SK-N-SH (cell line): ENCODE results near the gene FAM83F.

Experiments
- GABPA ChIP-seq: IDR thresholded peaks from 2 replicates; pipeline ENCODE4 v1.4.0; 2012; ENCODE audit warnings: low read depth, mild to moderate bottlenecking
- RAD21 ChIP-seq: IDR thresholded peaks from 2 replicates; pipeline ENCODE4 v1.6.1; 2012; ENCODE audit warnings: mild to moderate bottlenecking, low read length
- SMC3 ChIP-seq: IDR thresholded peaks from 2 replicates; pipeline ENCODE4 v1.6.1; 2012; ENCODE audit warnings: low read depth, low read length, improper control_type of control experiment
- TAF1 ChIP-seq: IDR thresholded peaks from 2 replicates; pipeline ENCODE4 v1.6.1; 2012; ENCODE audit warnings: low read depth, mild to moderate bottlenecking, low read length, moderate library complexity, borderline replicate concordance
- TF ChIP-seq, protein P1 (sequence below): fragments of 200-600 bp; sonication (generic); IDR thresholded peaks from 2 replicates; pipeline ENCODE4 v1.6.1; 2017; ENCODE audit warnings: antibody characterized with exemption, mild to moderate bottlenecking, moderate library complexity
- TF ChIP-seq, protein P2 (sequence below): IDR thresholded peaks from 2 replicates; pipeline ENCODE4 v1.4.0; 2012; ENCODE audit warnings: low read depth, borderline replicate concordance

DNA sequence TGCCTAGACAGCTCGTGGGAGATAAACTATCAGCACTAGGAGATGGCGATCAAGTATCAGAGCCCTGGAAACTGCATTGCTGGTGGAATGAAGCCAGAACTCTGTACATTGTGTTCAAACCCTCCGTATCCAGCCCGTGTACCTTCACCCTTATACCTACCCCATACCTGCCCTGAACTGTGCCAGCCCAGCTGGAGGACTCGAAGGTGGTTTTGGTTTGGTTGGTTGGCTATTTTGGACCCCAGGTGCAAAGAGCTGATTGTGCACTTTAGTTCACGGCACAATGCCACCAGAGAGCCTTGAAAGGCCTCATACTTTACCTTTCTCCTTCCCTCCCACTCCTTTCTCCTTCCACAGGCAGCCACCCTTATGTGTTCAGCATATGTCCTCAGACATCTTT is 16.0 kb downstream of the FAM83F start:
- no peak for TF ChIP-seq RAD21
- TF ChIP-seq, protein P1, sequence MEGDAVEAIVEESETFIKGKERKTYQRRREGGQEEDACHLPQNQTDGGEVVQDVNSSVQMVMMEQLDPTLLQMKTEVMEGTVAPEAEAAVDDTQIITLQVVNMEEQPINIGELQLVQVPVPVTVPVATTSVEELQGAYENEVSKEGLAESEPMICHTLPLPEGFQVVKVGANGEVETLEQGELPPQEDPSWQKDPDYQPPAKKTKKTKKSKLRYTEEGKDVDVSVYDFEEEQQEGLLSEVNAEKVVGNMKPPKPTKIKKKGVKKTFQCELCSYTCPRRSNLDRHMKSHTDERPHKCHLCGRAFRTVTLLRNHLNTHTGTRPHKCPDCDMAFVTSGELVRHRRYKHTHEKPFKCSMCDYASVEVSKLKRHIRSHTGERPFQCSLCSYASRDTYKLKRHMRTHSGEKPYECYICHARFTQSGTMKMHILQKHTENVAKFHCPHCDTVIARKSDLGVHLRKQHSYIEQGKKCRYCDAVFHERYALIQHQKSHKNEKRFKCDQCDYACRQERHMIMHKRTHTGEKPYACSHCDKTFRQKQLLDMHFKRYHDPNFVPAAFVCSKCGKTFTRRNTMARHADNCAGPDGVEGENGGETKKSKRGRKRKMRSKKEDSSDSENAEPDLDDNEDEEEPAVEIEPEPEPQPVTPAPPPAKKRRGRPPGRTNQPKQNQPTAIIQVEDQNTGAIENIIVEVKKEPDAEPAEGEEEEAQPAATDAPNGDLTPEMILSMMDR, result no peak
- TF ChIP-seq SMC3, result no peak
- no peak for TF ChIP-seq GABPA
- TF ChIP-seq TAF1, result no peak
- TF ChIP-seq, protein P2, sequence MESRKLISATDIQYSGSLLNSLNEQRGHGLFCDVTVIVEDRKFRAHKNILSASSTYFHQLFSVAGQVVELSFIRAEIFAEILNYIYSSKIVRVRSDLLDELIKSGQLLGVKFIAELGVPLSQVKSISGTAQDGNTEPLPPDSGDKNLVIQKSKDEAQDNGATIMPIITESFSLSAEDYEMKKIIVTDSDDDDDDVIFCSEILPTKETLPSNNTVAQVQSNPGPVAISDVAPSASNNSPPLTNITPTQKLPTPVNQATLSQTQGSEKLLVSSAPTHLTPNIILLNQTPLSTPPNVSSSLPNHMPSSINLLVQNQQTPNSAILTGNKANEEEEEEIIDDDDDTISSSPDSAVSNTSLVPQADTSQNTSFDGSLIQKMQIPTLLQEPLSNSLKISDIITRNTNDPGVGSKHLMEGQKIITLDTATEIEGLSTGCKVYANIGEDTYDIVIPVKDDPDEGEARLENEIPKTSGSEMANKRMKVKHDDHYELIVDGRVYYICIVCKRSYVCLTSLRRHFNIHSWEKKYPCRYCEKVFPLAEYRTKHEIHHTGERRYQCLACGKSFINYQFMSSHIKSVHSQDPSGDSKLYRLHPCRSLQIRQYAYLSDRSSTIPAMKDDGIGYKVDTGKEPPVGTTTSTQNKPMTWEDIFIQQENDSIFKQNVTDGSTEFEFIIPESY, result no peak
